H1 (cell line): Measurements from ENCODE around the gene DCTN3. TPM values are rescaled to one million over a fixed set of nuclear protein-coding genes. Genes with fewer than 3 reads are reported as not detected.

ENCODE experiments used
- CTCF ChIA-PET: fragments of 300-600 bp; sonication (Branson Sonifier 250); formaldehyde crosslinking; loops from one replicate; lab custom pipeline; 2021; ENCODE audit not compliant: partially characterized antibody; lab: Charles Lee
- POLR2A ChIA-PET: fragments of 300-600 bp; sonication (Branson Sonifier 250); formaldehyde crosslinking; loops from one replicate; lab custom pipeline; 2021; ENCODE audit warnings: inconsistent platforms; ENCODE audit not compliant: partially characterized antibody; lab: Charles Lee
- DNase-seq, 2 experiments: peaks; one replicate each; pipeline versions ENCODE4 v3.0.0 to v3.0.0-alpha.2; 2010 to 2022; ENCODE audit warnings: low spot score in 2 of 2, low read depth in 1 of 2, mixed read lengths in 1 of 2
- FAIRE-seq: peaks from 2 replicates; lab custom pipeline; 2011; peaks lifted over from hg19 to GRCh38; lab: Jason Lieb, UNC
- H2AFZ ChIP-seq: 2 replicates; pipeline ENCODE4 v1.8.1; 2012; ENCODE audit warnings: low read length, inconsistent platforms
- H2AK5ac ChIP-seq: 2 replicates; pipeline ENCODE4 v1.6.1; 2013; ENCODE audit warnings: low read depth, low read length
- H2BK120ac ChIP-seq: replicated peaks from 2 replicates; pipeline ENCODE3; 2013; ENCODE audit warnings: low read depth, low read length, inconsistent platforms
- H2BK12ac ChIP-seq: 2 replicates; pipeline ENCODE4 v1.6.1; 2013; ENCODE audit warnings: low read depth, low read length
- H2BK15ac ChIP-seq: 2 replicates; pipeline ENCODE4 v1.6.1; 2013; ENCODE audit warnings: low read length
- H2BK20ac ChIP-seq: 2 replicates; pipeline ENCODE4 v1.6.1; 2013; ENCODE audit warnings: low read length
- H2BK5ac ChIP-seq: 2 replicates; pipeline ENCODE4 v1.6.1; 2013; ENCODE audit warnings: low read depth, low read length
- H3K14ac ChIP-seq: 2 replicates; pipeline ENCODE4 v1.6.1; 2013; ENCODE audit warnings: inconsistent platforms; ENCODE audit not compliant: insufficient read length
- H3K18ac ChIP-seq: 2 replicates; pipeline ENCODE4 v1.6.1; 2013; ENCODE audit warnings: low read length; ENCODE audit errors: extremely low read depth
- H3K23ac ChIP-seq: 2 replicates; pipeline ENCODE4 v1.6.1; 2013; ENCODE audit warnings: inconsistent platforms; ENCODE audit not compliant: insufficient read length
- H3K23me2 ChIP-seq: 2 replicates; pipeline ENCODE4 v1.6.1; 2013; ENCODE audit warnings: low read depth, low read length
- H3K27ac ChIP-seq: 2 replicates; pipeline ENCODE4 v1.6.1; 2011; ENCODE audit warnings: low read depth, low read length, inconsistent platforms
- H3K27me3 ChIP-seq, 4 experiments: replicated peaks in 1 of 4; 1 replicate in 1 of 4; 2 replicates in 3 of 4; pipeline versions ENCODE4 v1.6.1 to v1.8.1; 2011 to 2013; ENCODE audit warnings: low read length in 3 of 4, mild to moderate bottlenecking in 3 of 4, inconsistent platforms in 2 of 4, mixed read lengths in 2 of 4, moderate library complexity in 1 of 4; ENCODE audit not compliant: control insufficient read depth in 3 of 4, insufficient read depth in 3 of 4; ENCODE audit errors: extremely low read depth in 1 of 4
- H3K36me3 ChIP-seq, 4 experiments: 2 replicates each; pipeline versions ENCODE4 v1.6.1 to v1.8.1; 2011 to 2013; ENCODE audit warnings: mild to moderate bottlenecking in 4 of 4, low read length in 3 of 4, moderate library complexity in 2 of 4, control low read depth in 1 of 4, inconsistent platforms in 1 of 4; ENCODE audit not compliant: insufficient read depth in 4 of 4, control insufficient read depth in 2 of 4
- H3K4ac ChIP-seq: replicated peaks from 2 replicates; pipeline ENCODE3; 2013; ENCODE audit warnings: low read length, low read depth, mixed read lengths, inconsistent platforms; ENCODE audit not compliant: insufficient read length
- H3K4me1 ChIP-seq, 4 experiments: replicated peaks in 1 of 4; 1 replicate in 1 of 4; 2 replicates in 3 of 4; pipeline versions ENCODE4 v1.6.1 to v1.8.1; 2011 to 2013; ENCODE audit warnings: low read length in 3 of 4, inconsistent platforms in 2 of 4, mixed read lengths in 1 of 4; ENCODE audit not compliant: insufficient read depth in 4 of 4, control insufficient read depth in 3 of 4
- H3K4me2 ChIP-seq, 2 experiments: 2 replicates each; pipeline versions ENCODE4 v1.6.1 to v1.8.1; 2011 to 2013; ENCODE audit warnings: low read depth in 2 of 2, low read length in 2 of 2, control low read depth in 1 of 2, inconsistent platforms in 1 of 2, mild to moderate bottlenecking in 1 of 2; ENCODE audit not compliant: insufficient read depth in 1 of 2
- H3K4me3 ChIP-seq, 4 experiments: fragments of 200-600, 300-600 bp in 1 of 4; sonication (generic), shearing (Covaris generic), sonication (Bioruptor Twin) in 1 of 4; 2 replicates each; pipeline versions ENCODE4 v1.5.1 to v1.8.1; 2011 to 2016; ENCODE audit warnings: low read length in 4 of 4, low read depth in 3 of 4, control low read depth in 2 of 4, inconsistent platforms in 2 of 4, mild to moderate bottlenecking in 2 of 4, mixed read lengths in 1 of 4, moderate library complexity in 1 of 4; ENCODE audit not compliant: insufficient read depth in 2 of 4; ENCODE audit errors: extremely low read depth in 1 of 4
- H3K56ac ChIP-seq: replicated peaks from 2 replicates; pipeline ENCODE3; 2013; ENCODE audit warnings: low read depth, mild to moderate bottlenecking, mixed read lengths, low read length, inconsistent platforms; ENCODE audit not compliant: insufficient read length
- H3K79me1 ChIP-seq: 2 replicates; pipeline ENCODE4 v1.6.1; 2013; ENCODE audit warnings: low read depth, low read length, control low read depth
- H3K79me2 ChIP-seq, 2 experiments: 2 replicates each; pipeline versions ENCODE4 v1.6.1 to v1.8.1; 2012 to 2013; ENCODE audit warnings: low read length in 2 of 2, mild to moderate bottlenecking in 2 of 2, inconsistent platforms in 1 of 2; ENCODE audit not compliant: insufficient read depth in 2 of 2, control insufficient read depth in 1 of 2
- H3K9ac ChIP-seq, 4 experiments: replicated peaks in 1 of 4; 1 replicate in 1 of 4; 2 replicates in 3 of 4; pipeline versions ENCODE4 v1.6.1 to v1.8.1; 2011 to 2013; ENCODE audit warnings: low read depth in 3 of 4, low read length in 3 of 4, control low read depth in 2 of 4, mild to moderate bottlenecking in 2 of 4, moderate library complexity in 2 of 4, inconsistent platforms in 1 of 4; ENCODE audit errors: extremely low read depth in 1 of 4
- H3K9me3 ChIP-seq, 2 experiments: 2 replicates each; pipeline versions ENCODE4 v1.6.1 to v1.8.1; 2012 to 2013; ENCODE audit warnings: mild to moderate bottlenecking in 2 of 2, moderate library complexity in 2 of 2, control low read depth in 1 of 2, inconsistent platforms in 1 of 2, low read depth in 1 of 2, low read length in 1 of 2, mixed read lengths in 1 of 2; ENCODE audit not compliant: insufficient read depth in 2 of 2
- H4K20me1 ChIP-seq, 2 experiments: replicated peaks in 1 of 2; 2 replicates each; pipeline versions ENCODE3 to v1.8.1; 2011 to 2013; ENCODE audit warnings: inconsistent platforms in 2 of 2, low read length in 2 of 2, mild to moderate bottlenecking in 1 of 2; ENCODE audit not compliant: insufficient read depth in 2 of 2, control insufficient read depth in 1 of 2
- H4K5ac ChIP-seq: 2 replicates; pipeline ENCODE4 v1.6.1; 2013; ENCODE audit warnings: low read length, low read depth, mixed read lengths, inconsistent platforms; ENCODE audit not compliant: insufficient read length
- H4K8ac ChIP-seq: 2 replicates; pipeline ENCODE4 v1.8.0; 2013; ENCODE audit warnings: mild to moderate bottlenecking, moderate library complexity, low read length, inconsistent platforms; ENCODE audit not compliant: insufficient read depth; ENCODE audit errors: extremely low read depth
- H4K91ac ChIP-seq: replicated peaks from 2 replicates; pipeline ENCODE3; 2013; ENCODE audit warnings: low read length, mixed read lengths, inconsistent platforms; ENCODE audit not compliant: insufficient read length
- CBX5 ChIP-seq: fragments of 300-800, 300-1000 bp; sonication (generic); IDR thresholded peaks from 2 replicates; pipeline ENCODE4 v1.7.1; 2016; ENCODE audit warnings: antibody characterized with exemption, low read length, low read depth
- CHD1 ChIP-seq: IDR thresholded peaks from 2 replicates; pipeline ENCODE4 v1.6.1; 2012; ENCODE audit warnings: low read depth, low read length, improper control_type of control experiment
- FOSL1 ChIP-seq: IDR thresholded peaks from 2 replicates; pipeline ENCODE4 v1.6.1; 2011; ENCODE audit warnings: mild to moderate bottlenecking, low read depth, low read length, moderate library complexity; ENCODE audit not compliant: insufficient read depth
- KDM4A ChIP-seq: IDR thresholded peaks from one replicate; pipeline ENCODE4 v1.7.1; 2012; ENCODE audit warnings: low read depth, mild to moderate bottlenecking, moderate library complexity, low read length, inconsistent platforms; ENCODE audit not compliant: severe bottlenecking
- KDM5A ChIP-seq: fragments of 200-600 bp; IDR thresholded peaks from 2 replicates; pipeline ENCODE4 v1.7.1; 2012; ENCODE audit warnings: mild to moderate bottlenecking, low read length, inconsistent platforms, mixed read lengths
- PHF8 ChIP-seq: fragments of 200-600 bp; sonication (generic); conservative IDR thresholded peaks from 2 replicates; pipeline ENCODE4 v1.7.1; 2012; ENCODE audit warnings: low read depth, mild to moderate bottlenecking, inconsistent platforms, low read length, moderate library complexity
- RFX5 ChIP-seq: IDR thresholded peaks from 2 replicates; pipeline ENCODE4 v1.6.1; 2011; ENCODE audit warnings: low read depth, low read length, improper control_type of control experiment, borderline replicate concordance
- SP2 ChIP-seq: IDR thresholded peaks from 2 replicates; pipeline ENCODE4 v1.6.1; 2012; ENCODE audit warnings: mild to moderate bottlenecking, low read length, inconsistent platforms
- SUZ12 ChIP-seq: fragments of 200-600 bp; sonication (generic); IDR thresholded peaks from 2 replicates; pipeline ENCODE4 v1.6.1; 2012; ENCODE audit warnings: mild to moderate bottlenecking, inconsistent platforms, low read length, moderate library complexity, mixed read lengths
- USF2 ChIP-seq: IDR thresholded peaks from 2 replicates; pipeline ENCODE4 v1.6.1; 2011; ENCODE audit warnings: low read length, improper control_type of control experiment
- WGBS, 2 experiments: shearing (Covaris generic) in 1 of 2; methylation state at CpG; one replicate each; pipeline versions ENCODE4 v1.1.6 to v1.1.7; 2013 to 2015; ENCODE audit warnings: low lambda C conversion rate in 2 of 2, mixed read lengths in 2 of 2, inconsistent platforms in 1 of 2, low coverage in 1 of 2, missing lambda C conversion rate in 1 of 2; ENCODE audit not compliant: insufficient replicate concordance in 2 of 2, insufficient coverage in 1 of 2, insufficient read length in 1 of 2; ENCODE audit errors: extremely low coverage in 1 of 2, missing lambda C conversion rate in 1 of 2; 5-methylcytosine and 5-hydroxymethylcytosine counted together
- polyA plus RNA-seq, 7 experiments: library from polyadenylated mRNA; depleted of rRNA in 3 of 7; stranded (reverse) in 5 of 7; unstranded in 2 of 7; fragments of >200 nt in 5 of 7; fragments of 200-250 nt in 2 of 7; gene quantifications; 1 replicate in 5 of 7; 2 replicates in 1 of 7; 4 replicates in 1 of 7; pipeline versions ENCODE4 v1.2.1 to v1.2.3, GENCODE V29; 2011 to 2013; ENCODE audit warnings: missing spikeins in 2 of 7, mixed read lengths in 2 of 7
- total RNA-seq: library from RNA; stranded (reverse); fragmentation: NEBNext Ultra II Directional; extraction: Animal tissue kit (Norgen Biotek cat#: 25700); gene quantifications from 2 replicates; pipeline ENCODE4 v1.2.1, GENCODE V29; 2021

DCTN3 gene
- total and polyA plus RNA-seq, 2 of the 8 experiments (the other 6 are each of a cell fraction or from before 2014, with no cell fraction given), result 25.6 to 39.2 TPM

GRCh38 chr9:34579104-34579807 lies 41.0 kb downstream of the DCTN3 start:
- 0 out of 2 replicates have a peak overlapping the region, but pooled peaks have one; percentile 48 for H2BK20ac ChIP-seq
- H3K18ac ChIP-seq, result 0 out of 2 replicates have a peak overlapping the region, but pooled peaks have one; percentile 71
- H3K23me2 ChIP-seq, result peaks cover 19% of the 10 kb centered on the region; the same call in 1 of the 2 replicates
- H3K27ac ChIP-seq, result no peak overlapping the region
- no peak overlapping the region for H3K4ac ChIP-seq
- peak overlapping the region; percentile 75; the same call in 1 of the 2 replicates for H2AK5ac ChIP-seq
- no peak overlapping the region for H4K8ac ChIP-seq
- no peak overlapping the region; the same call in 1 of the 2 replicates for H2AFZ ChIP-seq
- peak overlapping the region; percentile 96; the same call in 1 of the 2 replicates for H2BK12ac ChIP-seq
- H4K5ac ChIP-seq, result no peak overlapping the region
- no peak for DNase-seq
- peak overlapping the region; percentile 24 to 55 (median 44); a peak in 5 of 8 replicates for H3K4me3 ChIP-seq
- no peak overlapping the region for H2BK120ac ChIP-seq
- no peak for FAIRE-seq
- no peak overlapping the region for H4K91ac ChIP-seq
- peak overlapping the region; percentile 60; the same call in 1 of the 2 replicates for H2BK5ac ChIP-seq
- H3K27me3 ChIP-seq, result peaks cover 21 to 89% (median 72%) of the 10 kb centered on the region in 4 experiments
- ChIA-PET CTCF (interaction anchor here (0.9 to 13.8 kb wide), 15 partner anchors 9 to 175 kb away, joined by 3 to 241 read pairs (median 5); partner anchors contain the start of gene CNTFR), POLR2A (interaction anchor here (1.2 to 5.6 kb wide), 6 partner anchors 9 to 58 kb away, joined by 3 to 36 read pairs (median 9); partner anchors contain the start of genes CNTFR and SIGMAR1)
- H3K23ac ChIP-seq, result no peak overlapping the region
- H3K4me1 ChIP-seq, result peaks cover 12 to 41% (median 28%) of the 10 kb centered on the region in 4 experiments
- H3K9ac ChIP-seq, result no peak overlapping the region
- no peaks in the 10 kb centered on the region for H3K79me1 ChIP-seq
- no peaks in the 10 kb centered on the region for H3K79me2 ChIP-seq
- H4K20me1 ChIP-seq, result peaks cover 0 to 5% of the 10 kb centered on the region in 2 experiments
- WGBS, 2 experiments, result 17% methylated on average over 4 of the region's 17 CpGs; no CpG with 5 or more reads in 1 of the 2 experiments
- no peak overlapping the region for H3K14ac ChIP-seq
- no peak overlapping the region for H3K56ac ChIP-seq
- peak overlapping the region; percentile 84 for H3K4me2 ChIP-seq
- H3K36me3 ChIP-seq, result no peaks in the 10 kb centered on the region
- no peaks in the 10 kb centered on the region for H3K9me3 ChIP-seq
- H2BK15ac ChIP-seq, result peak overlapping the region; percentile 88; the same call in 1 of the 2 replicates
- TF ChIP-seq KDM4A (no peak), SUZ12 (peak; percentile 54; the same call in 1 of the 2 replicates), SP2 (no peak), CBX5 (no peak), USF2 (no peak), RFX5 (no peak), PHF8 (no peak), KDM5A (no peak), FOSL1 (no peak), CHD1 (no peak)
